ENCODE measurements around the gene HGD.

HGD gene

GRCh38 chr3:120587332-120587975 is 94.6 kb downstream of the HGD start:
- DNase-seq (ENCODE audit: low read depth in 2 of 2): no peak
